ENCODE data around the gene ANKRD55. TPM values are rescaled to one million over a fixed set of nuclear protein-coding genes. Genes with fewer than 3 reads are reported as not detected.
"Not testable (repeated sequence)": the region's sequence is repeated elsewhere in the genome, so short reads cannot be mapped to it uniquely, and the experiment has no call there.

The ANKRD55 gene
- total RNA-seq, 2 experiments from 2014 or later, result 10.3 to 11.9 TPM

DNA sequence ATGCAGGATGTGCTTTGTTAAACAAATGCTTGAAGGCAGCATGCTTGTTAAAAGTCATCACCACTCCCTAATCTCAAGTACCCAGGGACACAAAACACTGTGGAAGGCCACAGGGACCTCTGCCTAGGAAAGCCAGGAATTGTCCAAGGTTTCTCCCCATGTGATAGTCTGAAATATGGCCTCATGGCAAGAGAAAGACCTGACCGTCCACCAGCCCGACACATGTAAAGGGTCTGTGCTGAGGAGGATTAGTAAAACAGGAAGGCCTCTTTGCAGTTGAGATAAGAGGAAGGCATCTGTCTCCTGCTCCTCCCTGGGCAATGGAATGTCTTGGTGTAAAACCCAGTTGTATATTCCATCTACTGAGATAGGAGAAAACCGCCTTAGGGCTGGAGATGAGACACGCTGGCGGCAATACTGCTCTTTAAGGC is 75.9 kb downstream of the ANKRD55 start:
- DNase-seq, POLR2A ChIA-PET, H3K9me3 Mint-ChIP-seq, H3K27me3 Mint-ChIP-seq: not testable (repeated sequence)
- Mint-ChIP-seq H3K4me1 (peaks cover 94% of the 10 kb centered on the region), H3K27ac (peak overlapping the region; percentile 94), H3K36me3 (ENCODE audit: low read depth) (peaks cover 38% of the 10 kb centered on the region), H3K4me3 (peak overlapping the region; percentile 78)
- CTCF ChIA-PET, result interaction anchor here (1.2 kb wide), 1 partner anchor 210 kb away, joined by 5 read pairs; no protein-coding TSS in a partner anchor

DNA sequence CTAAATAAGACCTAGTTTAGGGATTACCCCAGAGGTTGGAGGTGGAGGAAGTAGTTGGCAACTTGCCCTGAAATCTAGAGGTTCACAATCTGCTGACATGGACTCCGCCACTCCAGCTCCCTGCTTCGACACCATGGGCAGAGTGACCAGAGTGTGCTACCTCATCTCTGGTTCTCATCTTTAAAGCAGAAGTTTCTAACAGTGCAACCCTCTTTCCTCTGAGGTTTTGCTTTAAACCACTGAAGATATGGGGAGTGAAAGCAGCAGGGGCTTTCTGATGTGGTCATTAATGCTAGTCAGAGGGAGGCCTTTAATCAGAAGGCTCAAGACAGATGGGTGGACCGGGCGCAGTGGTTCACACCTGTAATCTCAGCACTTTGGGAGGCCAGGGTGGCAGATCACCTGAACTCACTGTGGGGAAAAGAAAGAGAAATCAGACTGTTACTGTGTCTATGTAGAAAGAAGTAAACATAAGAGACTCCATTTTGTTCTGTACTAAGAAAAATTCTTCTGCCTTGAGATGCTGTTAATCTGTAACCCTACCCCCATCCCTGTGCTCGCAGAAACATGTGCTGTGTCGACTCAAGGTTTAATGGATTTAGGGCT is 76.4 kb downstream of the ANKRD55 start:
- H3K27me3 Mint-ChIP-seq, H3K9me3 Mint-ChIP-seq, POLR2A ChIA-PET: not testable (repeated sequence)
- CTCF ChIA-PET, result interaction anchor here (0.6 kb wide), 1 partner anchor 392 kb away, joined by 3 read pairs; no protein-coding TSS in a partner anchor
- Mint-ChIP-seq H3K4me1 (peaks cover 90% of the 10 kb centered on the region), H3K36me3 (ENCODE audit: low read depth) (peaks cover 38% of the 10 kb centered on the region), H3K27ac (peak overlapping the region; percentile 94), H3K4me3 (peak overlapping the region; percentile 18)
- peak; percentile 33 for DNase-seq

- POLR2A ChIA-PET, result no interaction called here
Observed at GRCh38 chr5:56155992-56156584, 77.0 kb downstream of the ANKRD55 start.

GRCh38 chr5:56154732-56155484 is 78.2 kb downstream of the ANKRD55 start:
- DNase-seq, result peak; percentile 51
- H3K36me3 Mint-ChIP-seq (ENCODE audit: low read depth), result peaks cover 38% of the 10 kb centered on the region
- no peaks in the 10 kb centered on the region for H3K27me3 Mint-ChIP-seq
- H3K9me3 Mint-ChIP-seq, result no peaks in the 10 kb centered on the region
- POLR2A ChIA-PET, result no interaction called here
- peaks cover 77% of the 10 kb centered on the region for H3K4me1 Mint-ChIP-seq
- CTCF ChIA-PET, result interaction anchor here (0.7 to 1.7 kb wide), 2 partner anchors 16 to 156 kb away, joined by 3 read pairs; no protein-coding TSS in a partner anchor
- peak overlapping the region; percentile 1 for H3K4me3 Mint-ChIP-seq
- peak overlapping the region; percentile 94 for H3K27ac Mint-ChIP-seq

More at GRCh38 chr5:56155992-56156584, 77.0 kb downstream of the ANKRD55 start:
- H3K27me3 Mint-ChIP-seq, result no peaks in the 10 kb centered on the region
- no peak overlapping the region for H3K4me3 Mint-ChIP-seq
- peaks cover 38% of the 10 kb centered on the region for H3K36me3 Mint-ChIP-seq (ENCODE audit: low read depth)
- CTCF ChIA-PET, result interaction anchor here (0.6 kb wide), 1 partner anchor 391 kb away, joined by 3 read pairs; no protein-coding TSS in a partner anchor
- H3K9me3 Mint-ChIP-seq, result no peaks in the 10 kb centered on the region
- H3K27ac Mint-ChIP-seq, result peak overlapping the region; percentile 94
- H3K4me1 Mint-ChIP-seq, result peaks cover 84% of the 10 kb centered on the region
- no peak for DNase-seq

DNA sequence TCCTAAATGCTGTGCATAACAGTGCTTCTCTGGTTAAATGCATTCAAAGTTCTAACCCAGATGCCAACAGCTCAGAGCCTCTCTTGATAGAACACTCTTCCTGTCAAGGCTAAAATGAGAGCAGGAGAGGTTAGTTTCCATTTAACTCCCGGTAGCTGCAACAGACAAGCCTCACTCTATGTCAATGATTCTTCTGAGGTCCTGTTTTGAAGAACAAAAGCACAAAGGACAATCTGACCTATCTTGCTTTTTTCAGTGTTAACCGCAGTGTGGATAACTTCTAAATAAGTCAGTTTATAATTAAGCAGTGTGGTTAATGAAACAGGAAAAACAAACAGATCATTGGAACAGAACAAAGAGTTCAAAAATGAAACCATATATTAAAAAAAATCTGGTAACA is 80.7 kb downstream of the ANKRD55 start:
- Mint-ChIP-seq H3K36me3 (ENCODE audit: low read depth) (peaks cover 21% of the 10 kb centered on the region), H3K4me1 (peaks cover 75% of the 10 kb centered on the region), H3K27me3 (no peaks in the 10 kb centered on the region), H3K9me3 (no peaks in the 10 kb centered on the region), H3K27ac (peak overlapping the region; percentile 94), H3K4me3 (peak overlapping the region; percentile 62)
- DNase-seq, result peak; percentile 27
- POLR2A ChIA-PET, result no interaction called here
- CTCF ChIA-PET, result interaction anchor here (0.9 kb wide), 2 partner anchors 11 to 174 kb away, joined by 3 to 5 read pairs; no protein-coding TSS in a partner anchor

DNA sequence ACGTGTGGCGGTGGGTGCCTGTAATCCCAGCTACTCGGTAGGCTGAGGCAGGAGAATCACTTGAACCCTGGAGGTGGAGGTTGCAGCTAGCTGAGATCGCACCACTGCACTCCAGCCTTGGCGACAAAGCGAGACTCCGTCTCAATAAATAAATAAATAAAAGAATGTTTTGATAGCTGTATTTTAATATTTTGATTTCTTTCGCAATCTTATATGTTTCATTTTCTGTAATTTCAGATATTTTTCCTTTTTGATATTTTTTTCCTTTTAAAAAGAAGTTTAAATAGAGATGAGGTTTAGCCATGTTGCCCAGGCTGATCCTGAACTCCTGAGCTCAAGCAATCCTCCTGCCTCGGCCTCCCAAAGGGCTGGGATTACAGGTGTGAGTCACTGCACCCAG is 82.4 kb downstream of the ANKRD55 start:
- POLR2A ChIA-PET, H3K4me3 Mint-ChIP-seq, H3K9me3 Mint-ChIP-seq, H3K27me3 Mint-ChIP-seq, DNase-seq, H3K27ac Mint-ChIP-seq: not testable (repeated sequence)
- CTCF ChIA-PET, result interaction anchor here (1.0 to 1.9 kb wide), 4 partner anchors 12 to 173 kb away, joined by 3 to 7 read pairs (median 4); no protein-coding TSS in a partner anchor
- Mint-ChIP-seq H3K4me1 (peaks cover 69% of the 10 kb centered on the region), H3K36me3 (ENCODE audit: low read depth) (peaks cover 27% of the 10 kb centered on the region)

DNA sequence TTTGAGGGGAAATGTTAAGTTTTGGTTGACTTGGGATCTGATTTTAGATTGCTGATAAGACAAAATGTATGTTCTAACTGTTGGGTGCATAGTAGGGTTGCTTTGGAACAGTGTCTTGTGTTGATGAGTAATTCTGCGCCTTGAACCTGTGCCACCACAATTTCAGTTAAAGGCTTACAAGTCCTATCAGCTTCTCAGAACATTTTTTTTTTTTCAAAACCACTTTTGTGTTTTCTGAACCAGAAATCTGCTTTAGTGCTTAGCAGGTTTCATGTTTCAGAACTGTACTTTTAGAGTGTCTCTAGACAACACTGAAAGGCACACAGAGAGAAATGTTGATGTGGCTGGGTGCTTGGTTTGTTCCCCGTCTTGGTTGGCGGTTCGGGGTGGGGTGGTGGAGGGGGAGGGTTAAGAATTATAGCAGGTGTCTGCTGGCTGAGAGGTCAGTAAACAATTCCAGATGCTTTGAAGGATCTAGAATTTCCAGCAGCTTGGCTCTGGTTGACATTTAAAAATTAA is 84.6 kb downstream of the ANKRD55 start:
- H3K27ac Mint-ChIP-seq, result peak overlapping the region; percentile 91
- H3K9me3 Mint-ChIP-seq, result peaks cover 6% of the 10 kb centered on the region
- CTCF ChIA-PET, result interaction anchor here (0.6 to 1.5 kb wide), 8 partner anchors 12 to 216 kb away, joined by 3 to 5 read pairs (median 4); no protein-coding TSS in a partner anchor
- peaks cover 27% of the 10 kb centered on the region for H3K36me3 Mint-ChIP-seq (ENCODE audit: low read depth)
- no peaks in the 10 kb centered on the region for H3K27me3 Mint-ChIP-seq
- DNase-seq, result peak; percentile 81
- H3K4me3 Mint-ChIP-seq, result peak overlapping the region; percentile 6
- peaks cover 71% of the 10 kb centered on the region for H3K4me1 Mint-ChIP-seq
- POLR2A ChIA-PET, result interaction anchor here (0.6 kb wide), 2 partner anchors 19 to 364 kb away, joined by 3 to 4 read pairs; no protein-coding TSS in a partner anchor

DNA sequence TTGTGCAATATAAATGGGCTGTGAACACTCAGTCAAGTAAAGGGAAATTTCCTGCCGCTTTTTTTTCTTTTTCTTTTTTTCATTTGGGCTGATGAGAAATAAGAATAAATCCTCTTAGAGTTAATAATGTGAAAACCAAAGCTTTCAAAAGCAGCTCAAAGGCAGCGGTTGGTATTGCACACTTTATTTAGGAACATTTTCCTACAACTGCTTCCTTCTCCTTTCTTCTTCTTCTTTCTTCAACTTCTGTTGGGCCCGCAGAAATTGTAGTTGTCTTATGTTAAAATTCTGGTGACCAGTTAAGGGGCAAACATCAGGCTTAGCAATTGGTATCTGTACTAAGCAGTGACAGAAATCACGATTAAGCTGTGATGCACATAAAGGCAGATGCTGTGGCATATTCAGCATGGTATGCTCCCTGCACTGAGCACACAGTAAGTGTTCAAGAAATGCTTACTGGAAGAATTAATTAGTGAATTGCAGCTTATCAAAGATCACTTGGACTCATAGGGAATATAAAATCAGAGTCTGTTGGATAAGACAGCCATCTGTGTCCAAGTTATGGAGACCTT is 85.4 kb downstream of the ANKRD55 start:
- Mint-ChIP-seq H3K27ac (peak overlapping the region; percentile 91), H3K27me3 (no peaks in the 10 kb centered on the region), H3K4me3 (peak overlapping the region; percentile 1), H3K9me3 (peaks cover 6% of the 10 kb centered on the region), H3K36me3 (ENCODE audit: low read depth) (peaks cover 25% of the 10 kb centered on the region), H3K4me1 (peaks cover 71% of the 10 kb centered on the region)
- POLR2A ChIA-PET, result interaction anchor here (0.6 to 0.7 kb wide), 4 partner anchors 18 to 364 kb away, joined by 3 to 4 read pairs (median 3); no protein-coding TSS in a partner anchor
- no peak for DNase-seq
- CTCF ChIA-PET, result interaction anchor here (0.6 to 1.5 kb wide), 10 partner anchors 12 to 215 kb away, joined by 3 to 5 read pairs (median 3); no protein-coding TSS in a partner anchor

GRCh38 chr5:56147106-56147505 is 86.0 kb downstream of the ANKRD55 start:
- ChIA-PET CTCF (interaction anchor here (1.2 to 1.4 kb wide), 3 partner anchors 11 to 167 kb away, joined by 3 read pairs; no protein-coding TSS in a partner anchor), POLR2A (no interaction called here)
- no peak overlapping the region for H3K4me3 Mint-ChIP-seq
- no peak for DNase-seq
- peaks cover 71% of the 10 kb centered on the region for H3K4me1 Mint-ChIP-seq
- peak overlapping the region; percentile 57 for H3K27ac Mint-ChIP-seq
- H3K9me3 Mint-ChIP-seq, result peaks cover 6% of the 10 kb centered on the region
- no peaks in the 10 kb centered on the region for H3K27me3 Mint-ChIP-seq
- H3K36me3 Mint-ChIP-seq (ENCODE audit: low read depth), result peaks cover 27% of the 10 kb centered on the region

DNA sequence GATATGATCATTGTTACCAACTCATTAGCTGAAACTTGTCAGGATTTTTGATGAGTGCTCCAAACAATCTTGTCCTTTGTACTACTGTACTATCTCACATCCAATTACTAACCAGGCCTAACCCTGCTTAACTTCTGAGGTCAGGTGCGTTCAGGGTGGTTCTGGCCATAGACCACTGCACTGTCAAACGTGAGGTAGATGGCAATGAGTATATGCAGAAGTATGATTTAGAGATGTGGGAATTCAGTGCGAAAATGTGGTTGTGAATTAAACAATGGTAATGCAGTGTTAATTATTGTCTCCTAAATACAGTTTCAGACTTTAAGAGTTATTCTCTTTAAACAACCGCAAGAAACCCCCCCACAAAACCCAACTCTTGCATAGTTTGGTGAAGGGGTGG is 86.5 kb downstream of the ANKRD55 start:
- Mint-ChIP-seq H3K4me1 (peaks cover 74% of the 10 kb centered on the region), H3K27ac (peak overlapping the region; percentile 57), H3K9me3 (peaks cover 6% of the 10 kb centered on the region), H3K4me3 (no peak overlapping the region), H3K27me3 (no peaks in the 10 kb centered on the region), H3K36me3 (ENCODE audit: low read depth) (peaks cover 30% of the 10 kb centered on the region)
- DNase-seq, result no peak
- CTCF ChIA-PET, result interaction anchor here (0.9 to 1.4 kb wide), 3 partner anchors 11 to 167 kb away, joined by 3 to 4 read pairs (median 3); no protein-coding TSS in a partner anchor
- POLR2A ChIA-PET, result no interaction called here

GRCh38 chr5:56145511-56145910 is 87.6 kb downstream of the ANKRD55 start:
- CTCF ChIA-PET, result interaction anchor here (0.9 kb wide), 1 partner anchor 23 kb away, joined by 4 read pairs; no protein-coding TSS in a partner anchor
- POLR2A ChIA-PET, result no interaction called here
- Mint-ChIP-seq H3K27me3 (no peaks in the 10 kb centered on the region), H3K36me3 (ENCODE audit: low read depth) (peaks cover 37% of the 10 kb centered on the region), H3K9me3 (peaks cover 6% of the 10 kb centered on the region), H3K4me1 (peaks cover 76% of the 10 kb centered on the region), H3K4me3 (no peak overlapping the region), H3K27ac (no peak overlapping the region)
- DNase-seq, result no peak

DNA sequence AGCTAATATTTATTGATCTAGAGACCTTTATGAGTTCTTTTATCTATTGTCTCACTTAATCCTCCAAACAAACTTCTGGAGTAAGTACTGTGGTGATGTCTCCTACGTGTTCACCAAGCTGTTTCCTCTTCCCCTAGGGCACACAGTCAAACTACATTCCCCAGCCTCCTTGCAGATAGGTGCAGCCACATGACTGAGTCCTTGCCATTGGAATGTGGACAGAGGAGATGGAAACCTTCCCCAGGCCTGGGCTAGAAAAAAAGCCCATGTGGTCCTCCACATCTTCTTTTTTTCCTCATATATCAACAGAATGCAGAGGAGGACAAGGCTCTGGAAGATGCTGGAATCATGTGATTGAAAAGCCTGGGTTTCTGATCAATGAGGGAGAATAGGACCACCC is 88.0 kb downstream of the ANKRD55 start:
- H3K4me3 Mint-ChIP-seq, result no peak overlapping the region
- H3K27me3 Mint-ChIP-seq, result no peaks in the 10 kb centered on the region
- POLR2A ChIA-PET, result no interaction called here
- H3K4me1 Mint-ChIP-seq, result peaks cover 74% of the 10 kb centered on the region
- DNase-seq, result no peak
- peaks cover 6% of the 10 kb centered on the region for H3K9me3 Mint-ChIP-seq
- peaks cover 40% of the 10 kb centered on the region for H3K36me3 Mint-ChIP-seq (ENCODE audit: low read depth)
- H3K27ac Mint-ChIP-seq, result no peak overlapping the region
- CTCF ChIA-PET, result interaction anchor here (0.8 kb wide), 1 partner anchor 17 kb away, joined by 3 read pairs; no protein-coding TSS in a partner anchor

All from activated CD4-positive, alpha-beta T cell treated with anti-CD3 and anti-CD28 coated beads, Interleukin-2, amount 10 ng/mL, durations not matched to agents 7 days and 5 days (primary cell).